IMR-90 (cell line): ENCODE data around the gene FLII. TPM values are rescaled to one million over a fixed set of nuclear protein-coding genes. Genes with fewer than 3 reads are reported as not detected.

Source experiments
- ATAC-seq: fragments of 200-7000 bp; cut with Tn5 transposase; 2 replicates; pipeline ENCODE4 v1.9.1; 2020; ENCODE audit warnings: low read depth, mild to moderate bottlenecking, moderate library complexity
- BruUV-seq: library from RNA; stranded (reverse); fragments of 400-500 nt; replicated peaks from 2 replicates; lab custom pipeline; 2021; lab: Mats Ljungman, UMichigan
- CTCF ChIA-PET: fragments of 300-600 bp; formaldehyde crosslinking; extraction: SDS; loops from one replicate; lab custom pipeline; 2021; ENCODE audit warnings: antibody characterized with exemption; lab: Yijun Ruan, JAX
- POLR2A ChIA-PET: fragments of 300-600 bp; sonication (Branson Sonifier 250); formaldehyde crosslinking; loops from one replicate; lab custom pipeline; 2022; ENCODE audit warnings: antibody characterized with exemption; ENCODE audit not compliant: unreplicated experiment; lab: Charles Lee
- DNase-seq: peaks from one replicate; pipeline ENCODE4 v3.0.0; 2013
- H2AFZ ChIP-seq: replicated peaks from 2 replicates; pipeline ENCODE3; 2013; ENCODE audit warnings: low read length, mild to moderate bottlenecking; ENCODE audit not compliant: poor library complexity
- H2AK5ac ChIP-seq: 2 replicates; pipeline ENCODE4 v1.6.1; 2013; ENCODE audit warnings: low read depth, low read length, inconsistent platforms
- H2AK9ac ChIP-seq: replicated peaks from 2 replicates; pipeline ENCODE3; 2013; ENCODE audit warnings: mild to moderate bottlenecking, low read depth, low read length, moderate library complexity; ENCODE audit not compliant: poor library complexity
- H2BK120ac ChIP-seq: 2 replicates; pipeline ENCODE4 v1.6.1; 2013; ENCODE audit warnings: low read depth, low read length, inconsistent platforms
- H2BK15ac ChIP-seq: 3 replicates; pipeline ENCODE4 v1.6.1; 2013; ENCODE audit warnings: low read depth, low read length, inconsistent platforms
- H2BK20ac ChIP-seq: 2 replicates; pipeline ENCODE4 v1.6.1; 2013; ENCODE audit warnings: low read depth, mild to moderate bottlenecking, inconsistent platforms, low read length, moderate library complexity
- H2BK5ac ChIP-seq: 2 replicates; pipeline ENCODE4 v1.6.1; 2013; ENCODE audit warnings: mild to moderate bottlenecking, low read depth, low read length, inconsistent platforms; ENCODE audit not compliant: poor library complexity, severe bottlenecking
- H3K14ac ChIP-seq: replicated peaks from 2 replicates; pipeline ENCODE4 v1.6.1; 2013; ENCODE audit warnings: low read depth, low read length, inconsistent platforms
- H3K18ac ChIP-seq: 2 replicates; pipeline ENCODE4 v1.6.1; 2013; ENCODE audit warnings: low read depth, low read length, control low read depth
- H3K23ac ChIP-seq: 2 replicates; pipeline ENCODE4 v1.6.1; 2013; ENCODE audit warnings: low read depth, low read length, inconsistent platforms
- H3K27ac ChIP-seq: 2 replicates; pipeline ENCODE4 v1.5.1; 2013; ENCODE audit warnings: mild to moderate bottlenecking, control low read depth, low read length; ENCODE audit not compliant: insufficient read depth
- H3K27me3 ChIP-seq: 2 replicates; pipeline ENCODE4 v1.6.1; 2013; ENCODE audit warnings: low read length; ENCODE audit not compliant: control insufficient read depth, insufficient read depth
- H3K36me3 ChIP-seq: 2 replicates; pipeline ENCODE4 v1.6.1; 2013; ENCODE audit warnings: low read length, mixed read lengths; ENCODE audit not compliant: control insufficient read depth, insufficient read depth
- H3K4ac ChIP-seq: 2 replicates; pipeline ENCODE4 v1.6.1; 2013; ENCODE audit warnings: low read depth, low read length, inconsistent platforms
- H3K4me1 ChIP-seq: 2 replicates; pipeline ENCODE4 v1.6.1; 2013; ENCODE audit warnings: low read length, mixed read lengths; ENCODE audit not compliant: control insufficient read depth, insufficient read depth
- H3K4me2 ChIP-seq: 2 replicates; pipeline ENCODE4 v1.6.1; 2013; ENCODE audit warnings: low read depth, mild to moderate bottlenecking, control low read depth, low read length, moderate library complexity
- H3K4me3 ChIP-seq: 2 replicates; pipeline ENCODE4 v1.5.1; 2013; ENCODE audit warnings: low read depth, mild to moderate bottlenecking, control low read depth, low read length, moderate library complexity; ENCODE audit not compliant: insufficient read depth
- H3K56ac ChIP-seq: 2 replicates; pipeline ENCODE4 v1.6.1; 2013; ENCODE audit warnings: low read length, inconsistent platforms; ENCODE audit not compliant: insufficient read depth; ENCODE audit errors: extremely low read depth
- H3K79me1 ChIP-seq, 2 experiments: 2 replicates each; pipeline ENCODE4 v1.6.1; 2013; ENCODE audit warnings: low read length in 2 of 2, inconsistent platforms in 1 of 2, low read depth in 1 of 2
- H3K9ac ChIP-seq: 2 replicates; pipeline ENCODE4 v1.6.1; 2013; ENCODE audit warnings: low read depth, low read length, control low read depth
- H3K9me1 ChIP-seq: 2 replicates; pipeline ENCODE4 v1.6.1; 2013; ENCODE audit warnings: low read length, inconsistent platforms; ENCODE audit not compliant: insufficient read depth
- H3K9me3 ChIP-seq: 2 replicates; pipeline ENCODE4 v1.6.1; 2013; ENCODE audit warnings: low read length; ENCODE audit not compliant: control insufficient read depth, insufficient read depth
- H4K20me1 ChIP-seq: 2 replicates; pipeline ENCODE4 v1.6.1; 2013; ENCODE audit warnings: low read length, inconsistent platforms; ENCODE audit not compliant: insufficient read depth
- H4K5ac ChIP-seq: 2 replicates; pipeline ENCODE4 v1.6.1; 2013; ENCODE audit warnings: mild to moderate bottlenecking, low read depth, low read length, control low read depth
- H4K8ac ChIP-seq, 2 experiments: 2 replicates each; pipeline ENCODE4 v1.6.1; 2013; ENCODE audit warnings: low read depth in 2 of 2, low read length in 2 of 2, control low read depth in 1 of 2, inconsistent platforms in 1 of 2
- H4K91ac ChIP-seq: 2 replicates; pipeline ENCODE4 v1.6.1; 2013; ENCODE audit warnings: low read depth, low read length, inconsistent platforms; ENCODE audit not compliant: insufficient read depth
- BHLHE40 ChIP-seq: fragments of 150-350 bp; IDR thresholded peaks from 2 replicates; pipeline ENCODE4 v1.6.1; 2016; ENCODE audit warnings: mild to moderate bottlenecking, low read depth, low read length
- CEBPB ChIP-seq: IDR thresholded peaks from 2 replicates; pipeline ENCODE4 v1.6.1; 2012; ENCODE audit warnings: low read depth, low read length, improper control_type of control experiment
- CHD1 ChIP-seq: IDR thresholded peaks from 2 replicates; pipeline ENCODE4 v1.6.1; 2012; ENCODE audit warnings: low read depth, low read length, improper control_type of control experiment
- CTCF ChIP-seq: conservative IDR thresholded peaks from 2 replicates; pipeline ENCODE4 v1.5.1; 2012; ENCODE audit warnings: mild to moderate bottlenecking, low read depth, low read length, improper control_type of control experiment
- ELK1 ChIP-seq: fragments of 150-350 bp; IDR thresholded peaks from 2 replicates; pipeline ENCODE4 v1.6.1; 2016; ENCODE audit warnings: low read depth, mild to moderate bottlenecking, low read length, moderate library complexity, borderline replicate concordance
- FOS ChIP-seq: fragments of 150-350 bp; IDR thresholded peaks from 2 replicates; pipeline ENCODE4 v1.6.1; 2016; ENCODE audit warnings: low read depth, low read length
- MAFK ChIP-seq: IDR thresholded peaks from 2 replicates; pipeline ENCODE4 v1.6.1; 2012; ENCODE audit warnings: low read depth, low read length, improper control_type of control experiment
- MAZ ChIP-seq: IDR thresholded peaks from 2 replicates; pipeline ENCODE4 v1.6.1; 2012; ENCODE audit warnings: low read depth, mild to moderate bottlenecking, low read length, improper control_type of control experiment, moderate library complexity, borderline replicate concordance
- MXI1 ChIP-seq: IDR thresholded peaks from 2 replicates; pipeline ENCODE4 v1.6.1; 2012; ENCODE audit warnings: low read depth, mild to moderate bottlenecking, low read length, moderate library complexity, borderline replicate concordance
- NFE2L2 ChIP-seq: fragments of 150-350 bp; IDR thresholded peaks from 2 replicates; pipeline ENCODE4 v1.6.1; 2016; ENCODE audit warnings: low read depth, mild to moderate bottlenecking, low read length
- POLR2A ChIP-seq: IDR thresholded peaks from 2 replicates; pipeline ENCODE4 v1.6.1; 2012; ENCODE audit warnings: mild to moderate bottlenecking, low read depth, low read length
- RAD21 ChIP-seq: IDR thresholded peaks from 2 replicates; pipeline ENCODE4 v1.6.1; 2012; ENCODE audit warnings: low read length, improper control_type of control experiment
- RCOR1 ChIP-seq: IDR thresholded peaks from 2 replicates; pipeline ENCODE4 v1.6.1; 2012; ENCODE audit warnings: mild to moderate bottlenecking, low read length, improper control_type of control experiment; ENCODE audit not compliant: insufficient replicate concordance
- RFX5 ChIP-seq: IDR thresholded peaks from 2 replicates; pipeline ENCODE4 v1.8.0; 2012; ENCODE audit warnings: low read depth, mild to moderate bottlenecking, low read length, moderate library complexity
- SMC3 ChIP-seq: fragments of 150-350 bp; IDR thresholded peaks from 2 replicates; pipeline ENCODE4 v1.6.1; 2016; ENCODE audit warnings: low read depth, mild to moderate bottlenecking, antibody characterized with exemption, low read length, moderate library complexity
- USF2 ChIP-seq: fragments of 150-350 bp; IDR thresholded peaks from 2 replicates; pipeline ENCODE4 v1.6.1; 2017; ENCODE audit warnings: mild to moderate bottlenecking, antibody characterized with exemption, low read length, low read depth
- WGBS, 2 experiments: methylation state at CpG; one replicate each; pipeline versions ENCODE4 v1.1.5 to v1.1.7; 2013; ENCODE audit warnings: missing lambda C conversion rate in 2 of 2; ENCODE audit not compliant: insufficient read length in 1 of 2; ENCODE audit errors: extremely low coverage in 2 of 2; 5-methylcytosine and 5-hydroxymethylcytosine counted together
- dilution Hi-C: fragments of 300-500 bp; cut with HindIII; formaldehyde crosslinking; loops from one replicate; pipeline ENCODE4 v1.14.3; 2018; ENCODE audit warnings: low sequenced_read_pairs; ENCODE audit not compliant: unreplicated experiment
- in situ Hi-C: fragments of 300-500 bp; cut with MboI; formaldehyde crosslinking; loops from 3 replicates; pipeline ENCODE4 v1.14.3; 2019; ENCODE audit warnings: low sequenced_read_pairs, inconsistent platforms, mixed read lengths
- intact Hi-C: fragments of 100-400 bp; cut with micrococcal nuclease; formaldehyde crosslinking; loops from 2 replicates; pipeline ENCODE4 v1.10.0; 2022
- polyA plus RNA-seq, 3 experiments: library from polyadenylated mRNA; depleted of rRNA; stranded (reverse); fragments of >200 nt; gene quantifications; 2 replicates each; pipeline ENCODE4 v1.2.3, GENCODE V29; 2012; ENCODE audit warnings: low replicate concordance in 1 of 3
- total RNA-seq: library from RNA; depleted of rRNA; stranded (reverse); fragments of >200 nt; gene quantifications from 2 replicates; pipeline ENCODE4 v1.2.3, GENCODE V29; 2012

FLII gene
- total and polyA plus RNA-seq, 2 of the 4 experiments (the other 2 are of a cell fraction) = 263 to 290 TPM

GRCh38 chr17:18205861-18206260, 52.7 kb downstream of the FLII start:
- 90% methylated on average over 2 of the region's 2 CpGs; no CpG with 5 or more reads in 1 of the 2 experiments for WGBS, 2 experiments
- CTCF ChIA-PET = no interaction called here

More at GRCh38 chr17:18205861-18206260, 52.7 kb downstream of the FLII start:
- Histone ChIP-seq H4K20me1 (peaks cover 76% of the 10 kb centered on the region), H3K4me3 (no peak overlapping the region), H3K56ac (no peak overlapping the region), H3K9me1 (peaks cover 23% of the 10 kb centered on the region), H2BK15ac (no peak overlapping the region), H2AK9ac (no peak overlapping the region), H2BK20ac (no peak overlapping the region), H4K91ac (no peak overlapping the region), H3K4me1 (0 out of 2 replicates have a peak, but pooled peaks cover 2% of the 10 kb centered on the region), H4K8ac (no peak overlapping the region), H3K18ac (no peak overlapping the region), H2AFZ (no peak overlapping the region), H3K14ac (no peak overlapping the region), H3K27ac (no peak overlapping the region), H2BK5ac (no peak overlapping the region), H3K79me1 (peaks cover 21 to 74% of the 10 kb centered on the region in 2 experiments), H3K9me3 (no peaks in the 10 kb centered on the region), H3K4me2 (no peak overlapping the region), H2AK5ac (no peak overlapping the region), H3K36me3 (peaks cover 63% of the 10 kb centered on the region), H3K9ac (no peak overlapping the region), H4K5ac (no peak overlapping the region), H3K23ac (no peak overlapping the region), H3K4ac (no peak overlapping the region), H3K27me3 (no peaks in the 10 kb centered on the region), H2BK120ac (no peak overlapping the region)
- TF ChIP-seq FOS (no peak), POLR2A (no peak), MAFK (no peak), MXI1 (no peak), RAD21 (no peak), CEBPB (no peak), CHD1 (no peak), SMC3 (no peak), NFE2L2 (no peak), MAZ (no peak), CTCF (no peak), USF2 (no peak), BHLHE40 (no peak), ELK1 (no peak), RFX5 (no peak), RCOR1 (no peak)
- intact Hi-C loops = no loop called here
- no TSS peak for BruUV-seq
- dilution Hi-C loops = no loop called here
- POLR2A ChIA-PET = no interaction called here
- no peak for DNase-seq
- ATAC-seq = no peak
- in situ Hi-C loops = no loop called here
